ENCODE data around the gene KCNMA1.
"Not testable (repeated sequence)": the region's sequence is repeated elsewhere in the genome, so short reads cannot be mapped to it uniquely, and the experiment has no call there.

Gene KCNMA1

GRCh38 chr10:77388571-77389100, 249.0 kb downstream of the KCNMA1 start:
- Histone ChIP-seq H3K27me3 (ENCODE audit: low read length) (no peaks in the 10 kb centered on the region), H3K9ac (ENCODE audit: low read length) (no peak overlapping the region), H3K4me3 (ENCODE audit: insufficient read depth, low read length, poor library complexity, severe bottlenecking) (no peak overlapping the region), H3K79me2 (ENCODE audit: insufficient read depth, low read length) (no peaks in the 10 kb centered on the region), H2AFZ (ENCODE audit: low read depth, low read length, severe bottlenecking) (no peak overlapping the region), H3K27ac (ENCODE audit: low read depth, low read length) (no peak overlapping the region), H3K9me3 (ENCODE audit: insufficient read depth, low read length) (no peaks in the 10 kb centered on the region), H4K20me1 (ENCODE audit: low read depth, low read length) (no peaks in the 10 kb centered on the region), H3F3A (ENCODE audit: insufficient read depth) (no peaks in the 10 kb centered on the region), H3K4me2 (ENCODE audit: low read depth, low read length, poor library complexity, severe bottlenecking) (no peak overlapping the region), H3K9me2 (replicated peaks; ENCODE audit: insufficient read depth, low read length) (no peaks in the 10 kb centered on the region), H3K36me3 (ENCODE audit: low read length) (no peaks in the 10 kb centered on the region)
- TF ChIP-seq EZH2phosphoT487 (conservative IDR thresholded peaks at IDR 0.05; ENCODE audit: low read length) (no peak), CTCF (IDR thresholded peaks at IDR 0.05; ENCODE audit: insufficient read depth, low read length, poor library complexity, severe bottlenecking) (no peak)

- H3F3A ChIP-seq (ENCODE audit: insufficient read depth); H3K27me3 ChIP-seq (ENCODE audit: low read length); H3K27ac ChIP-seq (ENCODE audit: low read depth, low read length); H3K4me3 ChIP-seq (ENCODE audit: insufficient read depth, low read length, poor library complexity, severe bottlenecking); H3K9ac ChIP-seq (ENCODE audit: low read length); H3K36me3 ChIP-seq (ENCODE audit: low read length); H3K79me2 ChIP-seq (ENCODE audit: insufficient read depth, low read length); H2AFZ ChIP-seq (ENCODE audit: low read depth, low read length, severe bottlenecking); H3K9me3 ChIP-seq (ENCODE audit: insufficient read depth, low read length); H4K20me1 ChIP-seq (ENCODE audit: low read depth, low read length); H3K9me2 ChIP-seq (replicated peaks; ENCODE audit: insufficient read depth, low read length); H3K4me2 ChIP-seq (ENCODE audit: low read depth, low read length, poor library complexity, severe bottlenecking): not testable (repeated sequence)
Observed at GRCh38 chr10:77387701-77388100, 249.9 kb downstream of the KCNMA1 start.

- Histone ChIP-seq H3K36me3 (ENCODE audit: low read length) (no peaks in the 10 kb centered on the region), H3K27me3 (ENCODE audit: low read length) (no peaks in the 10 kb centered on the region), H3K9me2 (replicated peaks; ENCODE audit: insufficient read depth, low read length) (no peaks in the 10 kb centered on the region), H3K79me2 (ENCODE audit: insufficient read depth, low read length) (no peaks in the 10 kb centered on the region), H2AFZ (ENCODE audit: low read depth, low read length, severe bottlenecking) (no peak overlapping the region), H3K9ac (ENCODE audit: low read length) (no peak overlapping the region), H3F3A (ENCODE audit: insufficient read depth) (no peaks in the 10 kb centered on the region), H3K9me3 (ENCODE audit: insufficient read depth, low read length) (no peaks in the 10 kb centered on the region), H3K4me3 (ENCODE audit: insufficient read depth, low read length, poor library complexity, severe bottlenecking) (no peak overlapping the region), H4K20me1 (ENCODE audit: low read depth, low read length) (no peaks in the 10 kb centered on the region), H3K27ac (ENCODE audit: low read depth, low read length) (no peak overlapping the region), H3K4me2 (ENCODE audit: low read depth, low read length, poor library complexity, severe bottlenecking) (no peak overlapping the region)
- TF ChIP-seq CTCF (IDR thresholded peaks at IDR 0.05; ENCODE audit: insufficient read depth, low read length, poor library complexity, severe bottlenecking): no peak
- TF ChIP-seq EZH2phosphoT487 (conservative IDR thresholded peaks at IDR 0.05; ENCODE audit: low read length): no peak
Observed at GRCh38 chr10:77387247-77387646, 250.4 kb downstream of the KCNMA1 start.

GRCh38 chr10:77386838-77387237, 250.8 kb downstream of the KCNMA1 start:
- Histone ChIP-seq H3K36me3 (ENCODE audit: low read length) (no peaks in the 10 kb centered on the region), H3F3A (ENCODE audit: insufficient read depth) (no peaks in the 10 kb centered on the region), H3K4me2 (ENCODE audit: low read depth, low read length, poor library complexity, severe bottlenecking) (no peak overlapping the region), H3K27me3 (ENCODE audit: low read length) (no peaks in the 10 kb centered on the region), H3K9me2 (replicated peaks; ENCODE audit: insufficient read depth, low read length) (no peaks in the 10 kb centered on the region), H2AFZ (ENCODE audit: low read depth, low read length, severe bottlenecking) (no peak overlapping the region), H3K9me3 (ENCODE audit: insufficient read depth, low read length) (no peaks in the 10 kb centered on the region), H3K79me2 (ENCODE audit: insufficient read depth, low read length) (no peaks in the 10 kb centered on the region), H3K4me3 (ENCODE audit: insufficient read depth, low read length, poor library complexity, severe bottlenecking) (no peak overlapping the region), H3K27ac (ENCODE audit: low read depth, low read length) (no peak overlapping the region), H4K20me1 (ENCODE audit: low read depth, low read length) (no peaks in the 10 kb centered on the region), H3K9ac (ENCODE audit: low read length) (no peak overlapping the region)
- TF ChIP-seq EZH2phosphoT487 (conservative IDR thresholded peaks at IDR 0.05; ENCODE audit: low read length) (no peak), CTCF (IDR thresholded peaks at IDR 0.05; ENCODE audit: insufficient read depth, low read length, poor library complexity, severe bottlenecking) (no peak)

Measured in SU-DHL-6 (cell line).